Nephron progenitor cell (in vitro differentiated cells): ENCODE measurements around the gene APOBR.
A peak's percentile ranks its signal among the peaks of the same experiment; 100 is the strongest.

Experiments used
- DNase-seq: peaks from one replicate; pipeline ENCODE4 v3.0.0; 2021
- H3K27ac Mint-ChIP-seq: 2 replicates; pipeline ENCODE4 v1.8.0; 2021; ENCODE audit warnings: mild to moderate bottlenecking, moderate library complexity, mixed read lengths
- H3K27me3 Mint-ChIP-seq: 2 replicates; pipeline ENCODE4 v1.8.0; 2021; ENCODE audit warnings: mild to moderate bottlenecking, low read depth, mixed read lengths; ENCODE audit not compliant: poor library complexity
- H3K36me3 Mint-ChIP-seq: 2 replicates; pipeline ENCODE4 v1.8.0; 2021; ENCODE audit warnings: low read depth, mixed read lengths
- H3K4me1 Mint-ChIP-seq: 2 replicates; pipeline ENCODE4 v1.8.0; 2021; ENCODE audit warnings: mixed read lengths
- H3K4me3 Mint-ChIP-seq: 2 replicates; pipeline ENCODE4 v1.8.0; 2021; ENCODE audit warnings: mild to moderate bottlenecking, moderate library complexity, mixed read lengths
- H3K9me3 Mint-ChIP-seq: 2 replicates; pipeline ENCODE4 v1.8.0; 2021; ENCODE audit warnings: mild to moderate bottlenecking, moderate library complexity, mixed read lengths
- TF ChIP-seq, protein P1 (sequence below): fragments of 200-600 bp; sonication (generic); IDR thresholded peaks from 2 replicates; pipeline ENCODE4 v1.5.0; 2021; ENCODE audit warnings: antibody characterized with exemption

The APOBR gene

DNA sequence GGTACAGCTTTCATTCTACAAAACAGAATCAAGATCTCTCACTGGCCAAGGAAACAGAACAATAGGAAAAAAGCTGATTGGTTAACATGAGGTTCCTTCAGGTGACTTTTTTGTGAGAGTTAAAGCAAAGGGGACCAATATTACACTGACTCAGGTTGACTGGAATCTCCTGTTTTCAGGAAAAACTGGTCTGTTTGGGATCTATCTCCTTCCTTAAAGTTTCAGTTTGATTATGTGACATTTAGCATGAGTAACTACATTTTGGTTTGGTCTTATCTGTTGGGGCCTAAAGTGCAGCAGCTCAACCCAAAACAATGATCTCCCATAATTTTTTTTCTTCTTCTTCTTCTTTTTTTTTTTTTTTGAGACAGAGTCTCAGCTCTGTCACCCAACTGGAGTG is 34.7 kb downstream of the APOBR start:
- Mint-ChIP-seq H3K9me3 (peaks cover 18% of the 10 kb centered on the region), H3K27me3 (peaks cover 23% of the 10 kb centered on the region), H3K4me1 (peaks cover 12% of the 10 kb centered on the region), H3K27ac (peak overlapping the region; percentile 51), H3K4me3 (no peak overlapping the region), H3K36me3 (no peaks in the 10 kb centered on the region)
- no peak for DNase-seq
- TF ChIP-seq, protein P1, sequence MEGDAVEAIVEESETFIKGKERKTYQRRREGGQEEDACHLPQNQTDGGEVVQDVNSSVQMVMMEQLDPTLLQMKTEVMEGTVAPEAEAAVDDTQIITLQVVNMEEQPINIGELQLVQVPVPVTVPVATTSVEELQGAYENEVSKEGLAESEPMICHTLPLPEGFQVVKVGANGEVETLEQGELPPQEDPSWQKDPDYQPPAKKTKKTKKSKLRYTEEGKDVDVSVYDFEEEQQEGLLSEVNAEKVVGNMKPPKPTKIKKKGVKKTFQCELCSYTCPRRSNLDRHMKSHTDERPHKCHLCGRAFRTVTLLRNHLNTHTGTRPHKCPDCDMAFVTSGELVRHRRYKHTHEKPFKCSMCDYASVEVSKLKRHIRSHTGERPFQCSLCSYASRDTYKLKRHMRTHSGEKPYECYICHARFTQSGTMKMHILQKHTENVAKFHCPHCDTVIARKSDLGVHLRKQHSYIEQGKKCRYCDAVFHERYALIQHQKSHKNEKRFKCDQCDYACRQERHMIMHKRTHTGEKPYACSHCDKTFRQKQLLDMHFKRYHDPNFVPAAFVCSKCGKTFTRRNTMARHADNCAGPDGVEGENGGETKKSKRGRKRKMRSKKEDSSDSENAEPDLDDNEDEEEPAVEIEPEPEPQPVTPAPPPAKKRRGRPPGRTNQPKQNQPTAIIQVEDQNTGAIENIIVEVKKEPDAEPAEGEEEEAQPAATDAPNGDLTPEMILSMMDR, result no peak

DNA sequence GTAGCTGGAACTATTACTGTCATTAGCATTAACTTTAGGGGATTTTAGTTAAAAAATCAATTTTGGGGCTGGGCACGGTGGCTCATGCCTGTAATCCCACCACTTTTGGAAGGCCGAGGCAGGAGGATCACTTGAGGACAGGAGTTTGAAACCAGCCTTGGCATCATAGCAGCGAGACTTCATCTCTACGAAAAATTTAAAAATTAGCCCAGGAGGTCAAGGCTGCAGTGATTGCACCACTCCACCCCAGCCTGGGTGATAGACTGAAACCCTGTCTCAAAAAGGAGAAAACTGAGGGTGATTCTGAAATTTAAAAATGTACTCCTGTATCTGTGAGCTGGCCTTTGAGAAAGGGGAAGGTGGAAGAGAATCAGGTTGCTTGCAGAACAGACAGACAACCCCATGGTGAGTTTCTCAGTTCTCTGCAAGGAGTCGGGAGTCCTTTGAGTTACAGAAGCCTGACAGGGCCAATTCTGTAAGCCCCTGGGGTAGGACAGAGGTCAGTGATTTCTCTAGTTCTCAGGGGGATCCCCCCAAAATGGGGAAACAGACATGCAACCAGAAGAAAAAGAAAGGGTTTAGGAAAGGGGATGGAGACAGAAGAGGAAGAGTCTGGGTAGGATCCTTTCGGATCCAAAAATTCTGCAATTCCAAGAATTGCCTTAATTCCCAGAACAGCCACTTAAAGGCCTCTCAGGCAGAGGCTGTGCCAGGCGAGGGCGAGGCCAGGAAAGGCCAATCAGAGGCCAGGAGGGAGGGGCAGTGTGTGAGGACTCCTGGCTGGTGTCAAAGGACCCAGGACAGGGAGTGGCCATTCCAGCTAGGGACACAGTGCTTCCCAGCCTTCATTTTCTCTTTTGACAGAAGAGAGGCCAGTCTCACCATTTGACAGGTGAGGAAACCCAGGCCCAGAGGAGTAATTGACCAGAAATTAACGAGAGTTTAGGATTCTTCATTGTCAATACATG is 37.6 kb downstream of the APOBR start:
- peak; percentile 46 for DNase-seq
- Mint-ChIP-seq H3K27me3 (peaks cover 10% of the 10 kb centered on the region), H3K27ac (peak overlapping the region; percentile 98), H3K4me1 (peaks cover 12% of the 10 kb centered on the region), H3K4me3 (no peak overlapping the region), H3K36me3 (no peaks in the 10 kb centered on the region), H3K9me3 (no peaks in the 10 kb centered on the region)
- TF ChIP-seq, protein P1, result no peak

DNA sequence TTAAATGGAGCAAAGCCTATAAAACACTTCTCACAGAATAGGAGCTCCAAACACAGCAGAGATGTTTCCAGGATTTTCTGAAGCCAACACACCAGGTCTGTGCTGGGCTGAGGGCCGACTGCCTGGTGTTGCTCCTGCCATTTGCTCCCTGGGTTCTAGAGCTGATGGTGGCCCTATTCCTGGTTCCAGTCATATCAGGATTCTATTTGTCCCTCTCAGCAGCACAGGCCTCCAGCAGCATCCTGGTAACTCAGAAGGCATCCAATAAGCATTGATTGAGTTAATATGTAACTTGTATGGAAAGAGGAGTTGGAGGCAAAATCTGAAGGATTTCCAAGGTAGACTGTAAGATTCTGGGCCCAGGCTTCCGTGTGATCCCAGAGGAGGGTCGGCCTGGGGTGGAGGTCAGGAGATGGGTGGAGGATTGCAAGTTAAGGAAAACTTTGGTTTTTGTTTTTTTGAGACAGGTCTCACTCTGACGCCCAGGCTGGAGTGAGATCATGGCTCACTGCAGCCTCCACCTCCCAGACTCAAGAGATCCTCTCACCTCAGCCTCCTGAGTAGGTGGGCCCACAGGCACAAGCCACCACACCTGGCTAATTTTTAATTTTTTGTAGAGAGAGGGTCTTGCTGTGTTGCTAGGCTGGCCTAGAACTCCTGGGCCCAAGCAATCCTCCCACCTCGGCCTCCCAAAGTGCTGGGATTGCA is 38.7 kb downstream of the APOBR start:
- Mint-ChIP-seq H3K9me3 (no peaks in the 10 kb centered on the region), H3K36me3 (no peaks in the 10 kb centered on the region), H3K27ac (peak overlapping the region; percentile 17), H3K4me3 (no peak overlapping the region), H3K4me1 (peaks cover 12% of the 10 kb centered on the region), H3K27me3 (peaks cover 7% of the 10 kb centered on the region)
- DNase-seq, result no peak
- TF ChIP-seq, protein P1, result no peak

DNA sequence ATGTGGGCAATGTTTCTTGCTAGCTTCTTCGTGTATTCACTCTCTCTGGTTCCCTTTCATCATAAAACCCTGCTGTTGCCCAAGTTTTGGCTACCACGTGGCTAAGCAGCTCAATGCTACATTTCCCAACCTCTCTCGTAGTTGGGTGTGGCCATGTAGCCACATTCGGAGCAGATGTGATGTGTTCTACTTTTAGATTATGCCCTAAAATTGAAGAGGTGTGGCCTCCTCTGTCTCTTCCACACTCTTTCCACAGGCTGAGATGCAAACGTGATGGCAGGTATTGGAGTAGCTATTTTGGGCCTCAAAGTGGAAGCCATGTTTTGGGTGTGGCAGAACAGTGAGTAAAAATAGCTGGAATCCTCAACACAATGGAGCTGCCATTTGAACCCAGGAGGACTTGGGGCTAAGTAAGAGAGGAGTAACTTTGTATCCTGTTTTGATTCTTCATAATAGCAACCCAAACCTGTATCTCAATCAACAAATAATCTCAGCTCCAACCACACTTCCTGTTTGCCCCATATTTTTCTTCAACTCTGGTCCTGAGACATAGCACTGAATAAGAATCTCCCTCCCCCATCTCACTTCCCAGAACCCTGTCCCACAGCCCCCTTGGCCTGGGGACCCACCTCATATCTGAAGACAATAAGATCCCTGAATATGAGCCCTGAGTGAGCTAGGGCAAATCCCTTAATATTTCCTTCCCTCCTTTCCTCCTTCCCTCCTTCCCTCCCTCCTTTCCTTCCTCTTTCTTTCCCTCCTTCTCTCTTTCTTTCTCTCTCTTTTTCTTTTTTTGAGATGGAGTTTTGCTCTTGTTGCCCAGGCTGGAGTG is 40.3 kb downstream of the APOBR start:
- Mint-ChIP-seq H3K4me1 (peaks cover 12% of the 10 kb centered on the region), H3K27ac (no peak overlapping the region), H3K36me3 (no peaks in the 10 kb centered on the region), H3K27me3 (peaks cover 12% of the 10 kb centered on the region), H3K9me3 (no peaks in the 10 kb centered on the region), H3K4me3 (no peak overlapping the region)
- TF ChIP-seq, protein P1, result no peak
- no peak for DNase-seq

DNA sequence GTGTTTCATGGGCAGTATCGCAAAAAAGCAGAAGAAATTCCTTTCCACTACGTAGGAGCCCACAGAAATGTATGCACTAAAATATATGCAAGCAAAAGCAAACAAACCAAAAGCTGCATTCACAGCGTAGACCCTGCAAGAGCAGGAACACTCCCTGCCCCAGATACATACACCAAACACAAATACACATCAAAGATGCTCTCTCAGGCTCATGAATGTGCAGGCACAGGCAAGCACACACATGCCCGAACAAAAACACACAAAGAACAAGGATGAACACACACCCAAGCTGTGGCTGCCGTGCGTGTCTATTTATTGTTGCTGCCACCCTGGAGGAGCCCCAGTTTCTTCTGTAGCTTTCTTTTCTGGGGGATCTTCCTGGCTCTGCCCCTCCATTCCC is 42.6 kb downstream of the APOBR start:
- Mint-ChIP-seq H3K4me3 (no peak overlapping the region), H3K9me3 (no peaks in the 10 kb centered on the region), H3K4me1 (peaks cover 6% of the 10 kb centered on the region), H3K36me3 (no peaks in the 10 kb centered on the region), H3K27me3 (peaks cover 17% of the 10 kb centered on the region), H3K27ac (no peak overlapping the region)
- TF ChIP-seq, protein P1, result no peak
- no peak for DNase-seq
